Astrocyte (in vitro differentiated cells and primary cell): Measurements from ENCODE around the gene VPS13D.

Experiments used
- CTCF ChIP-seq: IDR thresholded peaks from 2 replicates; pipeline ENCODE4 v1.5.1; 2011; ENCODE audit warnings: low read depth, mild to moderate bottlenecking, inconsistent platforms, low read length, moderate library complexity; ENCODE audit not compliant: insufficient read depth
- EZH2 ChIP-seq: IDR thresholded peaks from 2 replicates; pipeline ENCODE4 v1.6.1; 2012; ENCODE audit warnings: mild to moderate bottlenecking, low read length, inconsistent platforms; ENCODE audit not compliant: insufficient read depth

DNA sequence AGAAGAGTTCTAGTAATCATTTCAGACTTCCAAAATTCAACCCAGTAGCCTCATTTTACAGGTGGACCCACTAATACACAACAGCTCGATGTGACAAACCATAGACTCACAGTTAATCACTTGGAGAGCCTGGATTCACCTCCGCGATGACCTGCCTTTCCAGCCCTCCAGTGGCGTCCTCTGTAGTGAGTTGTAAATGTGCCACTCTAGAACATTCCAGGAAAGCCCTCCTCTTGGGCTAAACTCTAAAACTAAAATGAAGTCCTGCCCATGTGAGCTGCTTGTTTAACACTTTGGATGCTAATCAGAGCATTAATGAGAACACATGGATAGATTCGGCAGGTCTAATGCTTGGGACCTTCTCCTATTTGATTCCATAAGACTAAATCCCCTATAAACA lies 247.5 kb downstream of the VPS13D start:
- TF ChIP-seq CTCF (no peak), EZH2 (no peak)
